Stimulated activated CD8-positive, alpha-beta memory T cell treated with anti-CD3 and anti-CD28 coated beads, Interleukin-7, amount 100 ng/mL, for 4 hours (primary cell): ENCODE measurements around the gene USP46.
A peak's percentile ranks its signal among the peaks of the same experiment; 100 is the strongest.

Source experiments
- DNase-seq, 2 donors: peaks; one replicate each; pipeline ENCODE4 v3.0.0-alpha.2; 2020; ENCODE audit warnings: low read depth in 2 of 2

USP46 gene

GRCh38 chr4:52659001-52659721, at the start of gene USP46:
Gene USP46, minus strand, starts transcription at chr4:52659301. Its CDS starts 151 bp downstream, at chr4:52659150.
- peak; percentile 13 to 59 for DNase-seq

GRCh38 chr4:52704661-52705060, 45.6 kb upstream of the USP46 start:
- no peak for DNase-seq

- no peak for DNase-seq
Measured at GRCh38 chr4:52704133-52704532, 45.0 kb upstream of the USP46 start.

- DNase-seq, result no peak
Measured at GRCh38 chr4:52701207-52701606, 42.1 kb upstream of the USP46 start.

- DNase-seq, result no peak
Measured at GRCh38 chr4:52694936-52695335, 35.8 kb upstream of the USP46 start.

GRCh38 chr4:52693492-52693891, 34.4 kb upstream of the USP46 start:
- no peak for DNase-seq

- no peak for DNase-seq
Measured at GRCh38 chr4:52689096-52689495, 30.0 kb upstream of the USP46 start.

- DNase-seq, result no peak
Measured at GRCh38 chr4:52687696-52688095, 28.6 kb upstream of the USP46 start.

- no peak for DNase-seq
Measured at GRCh38 chr4:52685316-52685715, 26.2 kb upstream of the USP46 start.

- no peak for DNase-seq
Measured at GRCh38 chr4:52684896-52685295, 25.8 kb upstream of the USP46 start.

GRCh38 chr4:52680381-52680780, 21.3 kb upstream of the USP46 start:
- DNase-seq, result no peak

GRCh38 chr4:52676536-52676935, 17.4 kb upstream of the USP46 start:
- DNase-seq, result no peak

- DNase-seq, result no peak
Measured at GRCh38 chr4:52675111-52675510, 16.0 kb upstream of the USP46 start.

GRCh38 chr4:52670739-52671138, 11.6 kb upstream of the USP46 start:
- no peak for DNase-seq

- no peak for DNase-seq
Measured at GRCh38 chr4:52670121-52670520, 11.0 kb upstream of the USP46 start.

GRCh38 chr4:52665592-52665991, 6.5 kb upstream of the USP46 start:
- no peak for DNase-seq

- DNase-seq, result no peak
Measured at GRCh38 chr4:52664479-52664878, 5.4 kb upstream of the USP46 start.

GRCh38 chr4:52661966-52662690, 3.0 kb upstream of the USP46 start:
- DNase-seq, result no peak

GRCh38 chr4:52660643-52661042, 1.5 kb upstream of the USP46 start:
- no peak for DNase-seq

GRCh38 chr4:52659722-52660261, 691 bp upstream of the USP46 start:
- DNase-seq, result no peak

GRCh38 chr4:52658641-52659000, 480 bp downstream of the USP46 start:
- no peak for DNase-seq

GRCh38 chr4:52657618-52658501, 1.2 kb downstream of the USP46 start:
- no peak for DNase-seq
